ENCODE data around the gene PROC. TPM values are rescaled to one million over a fixed set of nuclear protein-coding genes. Genes with fewer than 3 reads are reported as not detected.

The PROC gene
- total RNA-seq, 2 experiments from 2014 or later = 0.41 to 0.59 TPM

DNA sequence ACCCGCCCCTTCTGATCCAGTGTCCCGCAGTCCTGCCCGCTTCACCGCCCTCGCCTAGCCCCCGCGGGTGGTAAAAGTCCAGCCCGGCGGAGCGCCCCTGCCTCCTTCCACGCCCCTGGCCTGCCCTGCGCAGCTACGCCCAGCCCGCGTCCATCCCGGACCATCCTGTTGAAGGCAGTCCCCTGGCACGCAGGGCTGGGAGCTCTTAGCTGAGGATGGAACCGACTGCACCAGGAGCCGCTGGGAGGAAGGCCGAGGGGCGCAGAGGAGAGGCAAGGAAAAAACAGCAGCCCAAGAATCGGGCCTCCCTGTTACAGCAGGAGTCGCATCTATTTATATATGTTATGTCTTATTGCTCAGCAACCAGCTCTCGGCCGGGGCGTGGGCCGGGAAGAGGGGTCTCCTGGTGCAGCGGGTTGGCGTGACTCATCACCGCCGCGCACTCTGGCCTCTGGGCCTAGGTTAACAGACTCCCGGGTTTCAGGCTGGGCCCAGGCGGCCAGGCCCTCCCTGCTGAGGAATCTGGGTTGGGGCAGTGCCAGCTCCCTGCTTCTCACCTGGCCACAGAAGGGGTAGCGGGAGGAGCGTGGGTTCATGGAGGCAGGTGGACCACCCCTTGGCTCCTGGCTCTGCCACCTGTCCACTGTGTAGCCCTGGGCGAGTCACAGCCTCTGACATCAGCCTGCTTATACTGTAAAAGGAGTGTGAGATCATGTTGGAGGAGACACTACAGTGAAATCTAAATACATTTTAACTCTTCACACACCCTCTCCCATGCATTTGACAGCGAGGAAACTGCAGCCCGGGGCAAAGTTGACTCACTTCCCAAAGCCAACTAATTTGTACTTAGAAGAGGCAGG is 17.1 kb upstream of the PROC start:
- TF ChIP-seq EZH2phosphoT487 (IDR thresholded peaks at IDR 0.05; ENCODE audit: borderline replicate concordance, low read depth, low read length) = no peak
- TF ChIP-seq, protein P1, sequence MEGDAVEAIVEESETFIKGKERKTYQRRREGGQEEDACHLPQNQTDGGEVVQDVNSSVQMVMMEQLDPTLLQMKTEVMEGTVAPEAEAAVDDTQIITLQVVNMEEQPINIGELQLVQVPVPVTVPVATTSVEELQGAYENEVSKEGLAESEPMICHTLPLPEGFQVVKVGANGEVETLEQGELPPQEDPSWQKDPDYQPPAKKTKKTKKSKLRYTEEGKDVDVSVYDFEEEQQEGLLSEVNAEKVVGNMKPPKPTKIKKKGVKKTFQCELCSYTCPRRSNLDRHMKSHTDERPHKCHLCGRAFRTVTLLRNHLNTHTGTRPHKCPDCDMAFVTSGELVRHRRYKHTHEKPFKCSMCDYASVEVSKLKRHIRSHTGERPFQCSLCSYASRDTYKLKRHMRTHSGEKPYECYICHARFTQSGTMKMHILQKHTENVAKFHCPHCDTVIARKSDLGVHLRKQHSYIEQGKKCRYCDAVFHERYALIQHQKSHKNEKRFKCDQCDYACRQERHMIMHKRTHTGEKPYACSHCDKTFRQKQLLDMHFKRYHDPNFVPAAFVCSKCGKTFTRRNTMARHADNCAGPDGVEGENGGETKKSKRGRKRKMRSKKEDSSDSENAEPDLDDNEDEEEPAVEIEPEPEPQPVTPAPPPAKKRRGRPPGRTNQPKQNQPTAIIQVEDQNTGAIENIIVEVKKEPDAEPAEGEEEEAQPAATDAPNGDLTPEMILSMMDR (conservative IDR thresholded peaks at IDR 0.05; ENCODE audit: low read length) = no peak
- no peaks in the 10 kb centered on the region for H3K36me3 ChIP-seq (ENCODE audit: insufficient read depth, low read length)
- BruUV-seq (replicated peaks) = no TSS peak
- H3K4me3 ChIP-seq (ENCODE audit: low read depth, low read length, poor library complexity, severe bottlenecking) = no peak overlapping the region
- H3K9me2 ChIP-seq (ENCODE audit: insufficient read depth, low read length) = no peaks in the 10 kb centered on the region
- CTCF ChIA-PET (ENCODE audit: unreplicated experiment) = no interaction called here
- no peaks in the 10 kb centered on the region for H3K9me3 ChIP-seq (ENCODE audit: low read length)
- no peak overlapping the region for H3K4me2 ChIP-seq (ENCODE audit: low read length)
- no peak overlapping the region for H2AFZ ChIP-seq (ENCODE audit: low read length)
- DNase-seq (ENCODE audit: low spot score) = no peak
- H3K4me1 ChIP-seq (ENCODE audit: insufficient read depth, low read length, poor library complexity, severe bottlenecking) = peaks cover 35% of the 10 kb centered on the region
- no peaks in the 10 kb centered on the region for H3K79me2 ChIP-seq (ENCODE audit: insufficient read depth, low read depth, low read length)
- no peak overlapping the region for H3K27ac ChIP-seq (ENCODE audit: low read depth, low read length, poor library complexity, severe bottlenecking)
- intact Hi-C loops (cut with micrococcal nuclease; ENCODE audit: unreplicated experiment) = no loop called here
- H4K20me1 ChIP-seq (ENCODE audit: insufficient read depth, low read length) = no peaks in the 10 kb centered on the region
- POLR2A ChIA-PET = no interaction called here

DNA sequence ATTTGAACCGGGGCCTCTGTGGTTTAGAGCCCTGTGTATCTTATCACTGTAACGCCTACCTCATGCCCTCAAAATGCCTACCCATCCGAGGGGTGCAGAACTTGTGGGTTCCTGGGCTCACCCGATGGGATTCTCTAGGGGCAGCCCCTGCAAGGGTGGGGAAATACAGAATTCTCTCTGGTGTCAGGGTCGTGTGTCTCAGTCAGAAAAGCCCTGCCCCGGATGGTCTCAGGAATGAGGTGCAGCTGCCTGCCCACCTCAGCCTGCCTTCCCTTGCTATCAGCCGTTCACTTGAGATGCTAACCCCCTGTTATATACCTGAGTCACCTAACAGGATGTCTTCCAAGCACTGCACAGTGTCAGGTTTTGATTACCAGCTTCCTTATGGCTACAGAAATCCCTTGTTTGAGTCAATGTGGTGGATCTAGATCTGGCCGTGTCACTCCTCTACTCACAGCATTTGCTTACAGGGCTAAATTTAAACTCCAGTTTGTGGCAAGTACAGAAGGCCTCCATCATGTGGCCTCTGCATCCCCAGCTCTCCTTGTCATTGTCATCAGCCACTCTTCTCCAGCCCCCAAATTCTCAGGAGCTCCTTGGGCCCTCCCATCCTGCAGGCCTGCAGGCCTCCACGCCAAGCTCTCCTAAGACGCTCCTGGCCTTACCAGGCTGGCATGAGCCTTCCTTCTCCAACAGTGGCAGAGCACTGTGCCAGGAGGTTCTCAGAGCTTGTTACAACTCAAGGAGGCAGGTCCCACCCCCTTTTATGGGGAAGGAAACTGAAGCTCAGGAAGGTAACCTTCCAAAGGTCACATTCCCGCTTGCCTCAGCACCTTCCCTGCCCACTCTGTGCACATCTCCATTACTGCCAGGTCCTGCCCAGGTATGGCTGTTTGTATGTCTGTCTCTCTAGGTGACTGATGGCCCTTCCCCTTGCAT is 16.2 kb upstream of the PROC start:
- no peak overlapping the region for H3K4me2 ChIP-seq (ENCODE audit: low read length)

More for the DNA sequence above, 16.2 kb upstream of the PROC start:
- H3K9me2 ChIP-seq (ENCODE audit: insufficient read depth, low read length) = no peaks in the 10 kb centered on the region
- BruUV-seq (replicated peaks) = no TSS peak
- no peak overlapping the region for H3K4me3 ChIP-seq (ENCODE audit: low read depth, low read length, poor library complexity, severe bottlenecking)
- intact Hi-C loops (cut with micrococcal nuclease; ENCODE audit: unreplicated experiment) = no loop called here
- no peaks in the 10 kb centered on the region for H4K20me1 ChIP-seq (ENCODE audit: insufficient read depth, low read length)
- TF ChIP-seq, protein P1 (conservative IDR thresholded peaks at IDR 0.05; ENCODE audit: low read length) = no peak
- no peak for TF ChIP-seq EZH2phosphoT487 (IDR thresholded peaks at IDR 0.05; ENCODE audit: borderline replicate concordance, low read depth, low read length)
- CTCF ChIA-PET (ENCODE audit: unreplicated experiment) = no interaction called here
- no peak overlapping the region for H3K27ac ChIP-seq (ENCODE audit: low read depth, low read length, poor library complexity, severe bottlenecking)
- no peak overlapping the region for H2AFZ ChIP-seq (ENCODE audit: low read length)
- POLR2A ChIA-PET = interaction anchor here (0.6 to 0.7 kb wide), 3 partner anchors 15 to 74 kb away, joined by 3 read pairs; no protein-coding TSS in a partner anchor
- no peaks in the 10 kb centered on the region for H3K79me2 ChIP-seq (ENCODE audit: insufficient read depth, low read depth, low read length)
- peaks cover 35% of the 10 kb centered on the region for H3K4me1 ChIP-seq (ENCODE audit: insufficient read depth, low read length, poor library complexity, severe bottlenecking)
- H3K36me3 ChIP-seq (ENCODE audit: insufficient read depth, low read length) = no peaks in the 10 kb centered on the region
- DNase-seq (ENCODE audit: low spot score) = no peak
- H3K9me3 ChIP-seq (ENCODE audit: low read length) = no peaks in the 10 kb centered on the region
